ENCODE results near the gene APOF. TPM values are rescaled to one million over a fixed set of nuclear protein-coding genes. Genes with fewer than 3 reads are reported as not detected.

Gene APOF
- total RNA-seq, 1 donor from 2014 or later, result not detected

GRCh38 chr12:56361487-56362129 is 1.0 kb downstream of the APOF start:
- no peak for DNase-seq (ENCODE audit: low read depth)
- H3K4me3 ChIP-seq (ENCODE audit: low read depth, low read length), result no peak overlapping the region
- no peak for TF ChIP-seq CTCF (conservative IDR thresholded peaks at IDR 0.05; ENCODE audit: low read depth, low read length)

- H3K4me3 ChIP-seq (ENCODE audit: low read depth, low read length), result peak within 1 kb of the TSS; percentile 78
- DNase-seq (ENCODE audit: low read depth), result peak; percentile 99
- peak; percentile 0 for TF ChIP-seq CTCF (conservative IDR thresholded peaks at IDR 0.05; ENCODE audit: low read depth, low read length)
These were observed 2.5 kb downstream of the APOF start, which contains the start of gene STAT2 for GRCh38 chr12:56359851-56360767. STAT2 (minus strand) TSS chr12:56360107; CDS start chr12:56356571, 3,536 bp downstream.

- DNase-seq (ENCODE audit: low read depth), result peak; percentile 67
These were observed 3.7 kb downstream of the APOF start for GRCh38 chr12:56358836-56359532.

GRCh38 chr12:56351325-56351724 is 11.3 kb downstream of the APOF start:
- H3K4me3 ChIP-seq (ENCODE audit: low read depth, low read length), result no peak overlapping the region
- TF ChIP-seq CTCF (conservative IDR thresholded peaks at IDR 0.05; ENCODE audit: low read depth, low read length), result no peak
- DNase-seq (ENCODE audit: low read depth), result no peak

More at GRCh38 chr12:56358836-56359532, 3.7 kb downstream of the APOF start:
- H3K4me3 ChIP-seq (ENCODE audit: low read depth, low read length), result peak overlapping the region; percentile 78
- no peak for TF ChIP-seq CTCF (conservative IDR thresholded peaks at IDR 0.05; ENCODE audit: low read depth, low read length)

- DNase-seq (ENCODE audit: low read depth), result no peak
These were observed 12.0 kb downstream of the APOF start for GRCh38 chr12:56350662-56351061.

More at GRCh38 chr12:56350662-56351061, 12.0 kb downstream of the APOF start:
- TF ChIP-seq CTCF (conservative IDR thresholded peaks at IDR 0.05; ENCODE audit: low read depth, low read length), result no peak
- no peak overlapping the region for H3K4me3 ChIP-seq (ENCODE audit: low read depth, low read length)
